ENCODE measurements around the gene STAP2.

GRCh38 chr19:4350726-4351125 lies 12.1 kb upstream of the STAP2 start:
- no peak for TF ChIP-seq CTCF (IDR thresholded peaks at IDR 0.05; ENCODE audit: insufficient read depth, low read length, poor library complexity, severe bottlenecking)
- TF ChIP-seq EZH2phosphoT487 (conservative IDR thresholded peaks at IDR 0.05; ENCODE audit: low read length), result no peak
